Measurements from ENCODE around the gene LDHD. TPM values are rescaled to one million over a fixed set of nuclear protein-coding genes. Genes with fewer than 3 reads are reported as not detected.

Gene LDHD
- total RNA-seq, 4 donors from 2014 or later = 27.8 to 54.5 (median 44.2) TPM

GRCh38 chr16:75105306-75106061, 11.1 kb downstream of the LDHD start:
- Histone ChIP-seq H3K4me1 (peaks cover 65% of the 10 kb centered on the region in 2 donors), H3K27me3 (no peaks in the 10 kb centered on the region), H3K27ac (peak overlapping the region; percentile 97 to 99 (median 97)), H3K4me3 (no peak overlapping the region), H3K36me3 (no peaks in the 10 kb centered on the region), H3K9me3 (no peaks in the 10 kb centered on the region)
- intact Hi-C loops (cut with DNase I; ENCODE audit: low total_unique reads) = loop anchor here (5.0 kb wide), 2 partner anchors 53 to 202 kb away; no protein-coding TSS in a partner anchor
- TF ChIP-seq CTCF (IDR thresholded peaks at IDR 0.05 in 4 of 5, conservative IDR thresholded peaks at IDR 0.05 in 1 of 5) = no peak
- peak; percentile 11 to 15 for TF ChIP-seq POLR2A (IDR thresholded peaks at IDR 0.05)
- ATAC-seq (peak in 1 of 2 donors; percentile 57), DNase-seq (peak; percentile 63 to 91)
- in situ Hi-C loops (cut with MboI; ENCODE audit: low sequenced_read_pairs in 4 of 4) = loop anchor here in 2 of 4 donors (5.0 kb wide), 2 partner anchors 103 to 108 kb away; partner anchors contain the start of gene ZNRF1 (in 1 of the 2)

GRCh38 chr16:75104836-75105235, 11.7 kb downstream of the LDHD start:
- H3K36me3 ChIP-seq = no peaks in the 10 kb centered on the region
- peaks cover 65% of the 10 kb centered on the region in 2 donors for H3K4me1 ChIP-seq
- in situ Hi-C loops (cut with MboI; ENCODE audit: low sequenced_read_pairs in 4 of 4) (loop anchor here in 2 of 4 donors (5.0 kb wide), 2 partner anchors 103 to 108 kb away; partner anchors contain the start of gene ZNRF1 (in 1 of the 2)), intact Hi-C loops (cut with DNase I; ENCODE audit: low total_unique reads) (loop anchor here (5.0 kb wide), 2 partner anchors 53 to 202 kb away; no protein-coding TSS in a partner anchor)
- peak overlapping the region; percentile 97 to 99 (median 97) for H3K27ac ChIP-seq
- no peak overlapping the region for H3K4me3 ChIP-seq
- no peaks in the 10 kb centered on the region for H3K9me3 ChIP-seq
- ATAC-seq = no peak
- no peaks in the 10 kb centered on the region for H3K27me3 ChIP-seq
- DNase-seq = no peak
- TF ChIP-seq CTCF (IDR thresholded peaks at IDR 0.05 in 4 of 5, conservative IDR thresholded peaks at IDR 0.05 in 1 of 5) (no peak), POLR2A (IDR thresholded peaks at IDR 0.05) (no peak)

- Histone ChIP-seq H3K9me3 (no peaks in the 10 kb centered on the region), H3K4me3 (no peak overlapping the region), H3K36me3 (no peaks in the 10 kb centered on the region), H3K27me3 (no peaks in the 10 kb centered on the region), H3K27ac (peak overlapping the region; percentile 97 to 99 (median 97)), H3K4me1 (peaks cover 66 to 67% of the 10 kb centered on the region in 2 donors)
- no peak for DNase-seq
- no peak for TF ChIP-seq CTCF (IDR thresholded peaks at IDR 0.05 in 4 of 5, conservative IDR thresholded peaks at IDR 0.05 in 1 of 5)
- no peak for TF ChIP-seq POLR2A (IDR thresholded peaks at IDR 0.05)
- ATAC-seq = no peak
- intact Hi-C loops (cut with DNase I; ENCODE audit: low total_unique reads) = no loop called here
- in situ Hi-C loops (cut with MboI; ENCODE audit: low sequenced_read_pairs in 4 of 4) = no loop called here
Measured at GRCh38 chr16:75103994-75104393, 12.6 kb downstream of the LDHD start.

GRCh38 chr16:75102595-75102994, 14.0 kb downstream of the LDHD start:
- peaks cover 66 to 67% of the 10 kb centered on the region in 2 donors for H3K4me1 ChIP-seq
- H3K4me3 ChIP-seq = no peak overlapping the region
- H3K27me3 ChIP-seq = no peaks in the 10 kb centered on the region
- H3K36me3 ChIP-seq = no peaks in the 10 kb centered on the region
- no peak for DNase-seq
- TF ChIP-seq POLR2A (IDR thresholded peaks at IDR 0.05) (no peak), CTCF (IDR thresholded peaks at IDR 0.05 in 4 of 5, conservative IDR thresholded peaks at IDR 0.05 in 1 of 5) (no peak)
- peak overlapping the region in 1 of 4 donors; percentile 99 for H3K27ac ChIP-seq
- in situ Hi-C loops (cut with MboI; ENCODE audit: low sequenced_read_pairs in 4 of 4) (no loop called here), intact Hi-C loops (cut with DNase I; ENCODE audit: low total_unique reads) (no loop called here)
- no peaks in the 10 kb centered on the region for H3K9me3 ChIP-seq
- ATAC-seq = no peak

All from gastrocnemius medialis (tissue), 4 donors.